GM18498 (cell line): ENCODE measurements around the gene EIF2B4.
"Not testable (repeated sequence)": the region's sequence is repeated elsewhere in the genome, so short reads cannot be mapped to it uniquely, and the experiment has no call there.

ENCODE experiments used
- ATAC-seq: cut with Tn5 transposase; IDR thresholded peaks from one replicate; pipeline ENCODE4 v1.9.1; 2021; ENCODE audit warnings: mild to moderate bottlenecking, moderate library complexity; ENCODE audit not compliant: unreplicated experiment

EIF2B4 gene

DNA sequence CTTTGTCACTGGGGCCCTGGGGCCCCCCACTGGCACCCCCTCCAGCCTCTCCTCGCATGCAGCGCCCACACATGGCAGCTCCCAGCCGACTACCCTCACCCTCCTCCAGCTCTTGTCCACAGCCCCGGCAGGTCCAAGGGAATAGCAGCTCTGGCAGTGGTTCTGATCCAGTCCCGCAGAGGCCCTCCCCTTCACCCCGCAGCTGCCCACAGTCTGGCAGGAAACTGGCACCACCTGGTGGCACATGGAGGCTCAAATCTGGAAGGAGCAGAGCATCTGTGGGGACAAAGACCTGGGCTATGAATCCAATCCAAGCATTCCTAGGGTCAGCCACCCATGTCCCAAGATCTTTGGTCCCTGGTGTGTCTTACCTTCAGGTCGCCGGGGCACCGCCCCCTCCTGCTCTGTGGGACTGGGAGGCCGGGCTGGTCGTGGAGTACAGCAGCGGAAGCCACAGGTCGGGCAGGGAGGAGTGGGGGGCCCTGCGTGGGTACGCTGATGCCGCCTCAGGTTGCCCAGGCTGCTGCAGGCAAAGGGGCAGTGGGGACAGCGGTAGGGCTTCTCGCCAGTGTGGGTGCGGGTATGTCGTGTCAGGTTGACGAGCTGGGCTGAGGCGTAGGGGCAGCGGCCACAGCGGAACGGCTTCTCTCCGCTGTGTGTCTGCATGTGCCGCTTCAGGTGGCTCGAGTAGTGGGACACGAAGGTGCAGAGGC lies 8.1 kb upstream of the EIF2B4 start:
- ATAC-seq = no peak

DNA sequence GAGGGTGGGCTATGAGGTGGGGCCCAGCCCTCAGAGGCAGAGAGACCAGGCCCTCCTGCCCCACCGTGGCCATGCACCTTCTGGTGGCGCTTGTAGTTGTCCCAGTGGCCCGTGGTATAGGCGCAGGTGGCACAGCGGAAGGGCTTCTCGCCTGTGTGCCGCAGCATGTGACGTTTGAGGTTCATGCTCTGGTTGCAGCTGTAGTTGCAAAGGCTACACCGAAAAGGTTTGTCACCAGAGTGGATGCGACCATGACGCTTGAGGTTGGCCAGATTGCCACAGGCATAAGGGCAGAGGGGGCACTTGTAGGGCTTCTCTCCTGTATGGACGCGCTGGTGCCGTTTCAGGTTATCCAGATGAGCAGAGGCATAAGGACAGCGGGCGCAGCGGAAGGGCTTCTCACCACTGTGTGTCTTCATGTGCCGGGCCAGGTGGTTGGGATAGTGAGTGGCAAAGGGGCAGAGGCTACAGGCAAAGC lies 7.5 kb upstream of the EIF2B4 start:
- no peak for ATAC-seq

GRCh38 chr2:27376866-27377617 lies 6.9 kb upstream of the EIF2B4 start:
- ATAC-seq = no peak

DNA sequence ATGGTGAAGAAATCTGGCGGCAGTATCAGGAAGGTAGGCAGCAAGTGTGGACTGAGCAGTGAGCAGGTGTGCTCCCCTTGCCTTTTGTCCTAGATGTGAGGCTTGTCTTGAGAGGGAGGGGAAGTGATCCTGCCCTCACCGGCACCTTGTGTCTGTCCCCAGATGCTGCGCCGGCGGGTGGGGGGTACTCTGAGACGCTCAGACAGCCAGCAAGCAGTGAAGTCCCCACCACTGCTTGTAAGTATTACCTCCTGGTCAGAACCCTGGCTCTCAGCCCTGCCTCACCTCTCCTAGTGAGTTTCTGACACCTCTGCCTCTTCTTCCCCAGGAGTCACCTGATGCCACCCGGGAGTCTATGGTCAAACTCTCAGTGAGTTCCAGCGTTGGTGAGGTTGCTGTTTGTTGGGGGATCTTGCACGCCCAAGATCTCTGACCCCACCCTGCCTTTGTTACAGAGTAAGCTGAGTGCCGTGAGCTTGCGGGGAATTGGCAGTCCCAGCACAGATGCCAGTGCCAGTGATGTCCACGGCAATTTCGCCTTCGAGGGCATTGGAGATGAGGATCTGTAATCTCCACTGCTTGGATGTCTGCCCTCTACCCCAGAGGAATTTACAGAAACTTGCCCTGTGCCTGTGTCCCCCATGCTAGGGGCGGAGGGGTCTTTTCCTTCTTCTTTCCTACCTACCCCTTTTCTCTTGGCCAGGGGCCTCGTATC lies 6.2 kb upstream of the EIF2B4 start:
- no peak for ATAC-seq

DNA sequence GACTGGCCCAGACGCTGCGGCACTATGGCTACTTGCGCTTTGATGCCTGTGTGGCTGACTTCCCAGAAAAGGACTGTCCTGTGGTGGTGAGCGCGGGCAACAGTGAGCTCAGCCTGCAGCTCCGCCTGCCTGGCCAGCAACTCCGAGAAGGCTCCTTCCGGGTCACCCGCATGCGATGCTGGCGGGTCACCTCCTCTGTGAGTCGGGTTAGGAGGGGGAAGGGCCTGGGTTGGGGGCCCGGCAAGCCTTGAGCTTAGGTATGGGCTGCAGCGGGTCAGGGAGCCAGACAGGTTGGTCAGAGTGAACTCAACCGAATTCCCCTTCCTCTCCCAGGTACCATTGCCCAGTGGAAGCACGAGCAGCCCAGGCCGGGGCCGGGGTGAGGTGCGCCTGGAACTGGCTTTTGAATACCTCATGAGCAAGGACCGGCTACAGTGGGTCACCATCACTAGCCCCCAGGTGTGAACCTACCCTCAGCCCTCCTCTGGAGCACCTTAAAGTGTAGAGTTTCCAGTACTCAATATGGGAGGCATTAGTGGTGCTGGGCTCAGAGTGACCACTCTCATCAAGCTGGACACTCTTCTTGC lies 5.5 kb upstream of the EIF2B4 start:
- ATAC-seq = no peak

- ATAC-seq = no peak
Measured at GRCh38 chr2:27373567-27373966, 3.4 kb upstream of the EIF2B4 start.

GRCh38 chr2:27372937-27373336 lies 2.8 kb upstream of the EIF2B4 start:
- no peak for ATAC-seq

DNA sequence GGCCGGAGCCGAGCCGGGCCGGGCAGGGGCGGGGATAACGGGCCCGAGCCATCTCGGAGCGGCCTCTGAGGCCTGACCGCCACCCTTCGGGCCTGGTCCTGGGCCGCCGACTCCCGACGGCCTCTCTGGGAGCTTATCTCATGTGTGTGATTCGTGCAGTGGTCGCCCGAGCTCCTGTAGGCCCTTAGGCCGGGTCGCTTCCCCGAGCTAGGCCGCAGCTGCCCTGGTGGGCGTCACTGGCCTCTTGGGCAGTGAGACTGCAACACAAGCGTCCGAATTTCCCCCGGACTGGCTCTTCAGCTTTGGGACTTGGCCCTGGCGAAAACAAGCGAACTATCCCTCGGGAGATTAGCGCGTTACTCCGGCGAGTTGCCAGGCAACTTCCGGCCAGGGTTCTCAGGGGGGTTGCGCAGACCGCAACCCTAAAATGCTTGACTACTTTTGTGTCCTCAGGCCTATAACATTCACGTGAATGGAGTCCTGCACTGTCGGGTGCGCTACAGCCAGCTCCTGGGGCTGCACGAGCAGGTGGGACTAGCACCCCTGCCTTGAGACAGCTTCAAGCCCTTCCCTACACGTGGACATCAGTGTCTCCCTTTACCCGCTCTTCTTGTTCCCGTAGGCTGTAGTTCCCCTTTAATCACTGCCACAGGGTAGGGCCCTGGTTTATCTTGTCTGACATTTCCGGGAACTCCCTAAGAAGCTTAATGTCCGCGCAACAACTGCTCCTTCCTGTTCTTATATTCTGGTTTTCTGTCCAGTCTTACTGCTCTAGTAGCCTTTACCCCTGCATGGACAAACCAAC lies 880 bp upstream of the EIF2B4 start:
- peak; percentile 31 for ATAC-seq

DNA sequence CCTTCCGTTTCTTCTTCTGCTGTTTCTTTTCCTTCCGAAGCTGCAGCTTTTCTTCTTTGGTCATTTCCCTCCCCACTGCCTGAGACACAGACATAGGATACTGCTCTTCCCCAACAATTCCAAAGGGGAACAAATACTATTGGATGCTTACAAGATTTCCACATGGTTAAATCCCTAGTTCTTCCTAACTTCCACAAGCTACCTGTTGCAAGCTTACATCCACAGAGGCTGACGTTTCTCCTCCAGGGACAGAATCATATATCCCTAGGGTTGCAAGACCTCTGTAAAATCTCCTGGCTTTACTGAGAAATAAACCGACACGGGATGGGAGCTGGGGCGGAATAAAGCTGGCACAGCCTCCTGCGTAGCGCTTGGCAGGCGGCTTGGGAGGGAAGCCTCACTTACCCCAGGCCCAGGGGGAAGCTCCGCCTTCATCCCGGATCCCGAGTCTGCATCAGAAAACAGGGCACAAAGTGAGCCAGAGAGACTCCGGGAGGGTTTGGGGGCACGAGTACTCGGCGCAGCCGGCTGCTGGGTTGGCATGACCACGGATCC lies 590 bp downstream of the EIF2B4 start:
- peak; percentile 14 for ATAC-seq

GRCh38 chr2:27363933-27364332 lies 6.2 kb downstream of the EIF2B4 start:
- no peak for ATAC-seq

DNA sequence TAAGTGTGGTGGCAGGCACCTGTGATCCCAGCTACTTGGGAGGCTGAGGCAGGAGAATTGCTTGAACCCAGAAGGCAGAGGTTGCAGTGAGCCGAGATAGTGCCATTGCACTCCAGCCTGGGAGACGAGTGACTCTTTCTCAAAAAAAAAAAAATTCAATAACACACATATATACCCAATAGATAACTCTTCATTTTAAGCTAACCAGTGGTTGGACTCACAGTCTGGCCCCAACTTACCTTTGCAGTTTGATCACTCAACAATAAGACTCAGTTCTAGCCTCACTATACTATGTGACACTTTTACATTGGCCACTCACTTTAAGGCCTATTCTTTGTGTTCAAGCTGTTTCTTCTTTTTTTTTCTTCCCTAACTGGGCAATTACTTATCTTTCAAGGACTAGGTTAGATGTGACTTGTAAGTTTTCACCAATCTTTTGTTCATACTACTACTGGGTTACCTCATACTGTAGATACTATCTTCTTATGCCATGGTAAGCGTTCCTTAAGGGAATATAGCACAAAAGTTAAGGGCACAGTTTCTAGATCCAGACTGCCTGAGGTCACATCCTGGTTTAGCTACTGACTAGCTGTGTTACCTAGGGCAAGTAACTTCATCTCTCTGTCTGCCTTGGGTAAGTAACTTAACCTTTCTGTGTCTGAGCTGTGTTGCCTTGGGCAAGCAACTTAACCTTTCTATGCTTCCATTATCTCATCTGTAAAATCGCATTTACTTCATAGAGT lies 7.3 kb downstream of the EIF2B4 start:
- no peak for ATAC-seq

- peak; percentile 90 for ATAC-seq
Measured at GRCh38 chr2:27356382-27357181, 13.6 kb downstream of the EIF2B4 start, which contains the start of gene GTF3C2. GTF3C2 (minus strand) TSS chr2:27356764; CDS start chr2:27343554, 13,210 bp downstream.

DNA sequence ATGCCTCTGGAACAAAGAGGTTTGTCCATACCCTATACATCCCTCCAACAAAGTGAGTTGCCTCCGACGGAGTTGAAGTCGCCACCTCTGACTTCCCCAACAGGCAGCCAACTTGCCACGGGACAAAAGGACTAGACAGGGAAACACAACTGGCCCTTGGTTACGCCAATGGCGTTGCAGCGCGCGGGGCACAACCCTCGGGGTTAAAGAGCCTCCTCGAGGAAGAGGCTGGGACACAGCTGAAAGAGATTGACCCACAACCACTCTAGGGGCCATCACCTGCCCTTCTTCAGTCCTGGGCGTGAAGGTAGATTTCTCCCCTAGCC lies 14.1 kb downstream of the EIF2B4 start:
- peak; percentile 40 for ATAC-seq

- no peak for ATAC-seq
Measured at GRCh38 chr2:27354597-27354927, 15.6 kb downstream of the EIF2B4 start.

DNA sequence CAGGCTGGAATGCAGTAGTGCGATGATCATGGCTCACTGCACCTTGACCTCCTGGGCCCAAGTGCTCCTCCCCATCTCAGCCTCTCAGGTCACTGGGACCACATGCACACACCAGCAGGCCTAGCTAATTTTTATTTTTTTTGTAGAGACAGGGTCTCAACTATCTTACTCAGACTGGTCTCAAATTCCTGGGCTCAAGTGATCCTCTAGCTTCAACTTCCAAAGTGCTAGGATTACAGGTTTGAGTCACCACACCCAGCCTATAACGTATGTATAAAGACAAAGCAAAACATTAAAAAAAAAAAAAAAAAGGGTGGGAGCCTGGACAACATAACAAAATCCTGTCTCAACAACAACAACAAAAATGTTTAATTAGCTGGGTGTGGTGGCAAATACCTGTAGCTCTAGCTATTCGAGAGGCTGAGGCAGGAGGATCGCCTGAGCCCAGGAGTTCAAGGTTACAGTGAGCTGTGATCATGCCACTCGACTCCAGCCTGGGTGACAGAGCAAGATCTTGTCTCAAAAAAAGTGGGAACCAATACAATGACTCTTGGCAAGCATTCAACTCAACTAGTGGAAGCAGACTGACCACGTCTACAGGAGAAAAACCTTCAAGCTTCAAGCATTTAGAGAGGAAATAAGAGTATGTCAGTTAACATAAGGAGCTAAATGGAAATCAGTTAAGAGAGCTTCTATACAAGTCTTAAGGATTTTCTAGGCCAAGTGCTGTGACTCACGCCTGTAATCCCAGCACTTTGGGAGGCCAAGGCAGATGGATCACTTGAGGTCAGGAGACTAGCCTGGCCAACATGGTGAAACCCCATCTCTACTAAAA lies 16.2 kb downstream of the EIF2B4 start:
- ATAC-seq = no peak

- ATAC-seq = not testable (repeated sequence)
Measured at GRCh38 chr2:27353386-27353761, 16.8 kb downstream of the EIF2B4 start.

GRCh38 chr2:27351802-27352598 lies 18.1 kb downstream of the EIF2B4 start:
- no peak for ATAC-seq
